Prostate gland (tissue), 2 donors: Measurements from ENCODE around the gene IL16.

Source experiments
- POLR2A ChIP-seq: fragments of 450-650 bp; IDR thresholded peaks from one replicate; pipeline ENCODE4 v1.6.1; 2016; ENCODE audit warnings: antibody characterized with exemption, mild to moderate bottlenecking
- POLR2AphosphoS5 ChIP-seq: sonication (generic); formaldehyde crosslinking; IDR thresholded peaks from one replicate; pipeline ENCODE4 v1.6.1; 2017; ENCODE audit warnings: antibody characterized with exemption
- TF ChIP-seq, protein P1 (sequence below), 4 experiments: fragments of 200-600 bp in 2 of 4; fragments of 450-650 bp in 2 of 4; sonication (generic) in 2 of 4; IDR thresholded peaks; 1 replicate in 3 of 4; 2 replicates in 1 of 4; pipeline ENCODE4 v1.5.1; 2016 to 2019; ENCODE audit warnings: antibody characterized with exemption in 4 of 4, mild to moderate bottlenecking in 2 of 4, moderate library complexity in 2 of 4

DNA sequence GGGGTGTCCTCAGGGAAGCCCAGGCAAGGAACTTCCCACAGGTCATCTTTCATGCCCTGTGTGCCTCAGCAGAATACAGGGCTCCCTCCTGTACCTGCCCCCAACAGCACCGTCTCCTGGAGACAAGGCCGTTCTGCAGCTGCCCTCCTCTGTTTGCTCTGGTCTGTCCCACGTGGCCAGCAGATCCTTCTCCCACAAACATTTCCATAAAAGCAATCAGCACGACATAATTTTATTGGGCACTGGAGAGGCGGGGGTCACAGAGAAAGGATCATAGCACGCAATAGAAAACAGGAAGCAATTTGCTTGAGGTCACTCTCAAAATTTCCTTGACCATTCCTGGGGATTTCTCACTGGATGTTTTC is 97.8 kb downstream of the IL16 start:
- TF ChIP-seq, protein P1, sequence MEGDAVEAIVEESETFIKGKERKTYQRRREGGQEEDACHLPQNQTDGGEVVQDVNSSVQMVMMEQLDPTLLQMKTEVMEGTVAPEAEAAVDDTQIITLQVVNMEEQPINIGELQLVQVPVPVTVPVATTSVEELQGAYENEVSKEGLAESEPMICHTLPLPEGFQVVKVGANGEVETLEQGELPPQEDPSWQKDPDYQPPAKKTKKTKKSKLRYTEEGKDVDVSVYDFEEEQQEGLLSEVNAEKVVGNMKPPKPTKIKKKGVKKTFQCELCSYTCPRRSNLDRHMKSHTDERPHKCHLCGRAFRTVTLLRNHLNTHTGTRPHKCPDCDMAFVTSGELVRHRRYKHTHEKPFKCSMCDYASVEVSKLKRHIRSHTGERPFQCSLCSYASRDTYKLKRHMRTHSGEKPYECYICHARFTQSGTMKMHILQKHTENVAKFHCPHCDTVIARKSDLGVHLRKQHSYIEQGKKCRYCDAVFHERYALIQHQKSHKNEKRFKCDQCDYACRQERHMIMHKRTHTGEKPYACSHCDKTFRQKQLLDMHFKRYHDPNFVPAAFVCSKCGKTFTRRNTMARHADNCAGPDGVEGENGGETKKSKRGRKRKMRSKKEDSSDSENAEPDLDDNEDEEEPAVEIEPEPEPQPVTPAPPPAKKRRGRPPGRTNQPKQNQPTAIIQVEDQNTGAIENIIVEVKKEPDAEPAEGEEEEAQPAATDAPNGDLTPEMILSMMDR (IDR thresholded peaks at IDR 0.05): no peak
- TF ChIP-seq POLR2A (no peak), POLR2AphosphoS5 (no peak)
